GM12878 (cell line): ENCODE results near the gene ANXA3.

Experiments used
- CBX3 ChIP-seq: fragments of 200-600 bp; sonication (generic); IDR thresholded peaks from 2 replicates; pipeline ENCODE4 v1.6.1; 2016; ENCODE audit warnings: low read depth, borderline replicate concordance
- CBX5 ChIP-seq: sonication (generic); IDR thresholded peaks from 2 replicates; pipeline ENCODE4 v1.6.1; 2016; ENCODE audit warnings: low read depth, moderate library complexity, mild to moderate bottlenecking, inconsistent platforms
- CTCF ChIP-seq, 3 experiments: IDR thresholded peaks in 2 of 3; conservative IDR thresholded peaks in 1 of 3; 2 replicates each; pipeline ENCODE4 v1.5.1; 2011; ENCODE audit warnings: low read depth in 3 of 3, low read length in 3 of 3, mild to moderate bottlenecking in 3 of 3, control low read depth in 2 of 3, moderate library complexity in 2 of 3, inconsistent platforms in 1 of 3, mixed read lengths in 1 of 3; ENCODE audit not compliant: control insufficient read depth in 2 of 3, insufficient read depth in 1 of 3; ENCODE audit errors: extremely low read depth in 1 of 3
- JUNB ChIP-seq: IDR thresholded peaks from 2 replicates; pipeline ENCODE4 v1.6.1; 2016; ENCODE audit warnings: antibody characterized with exemption, mild to moderate bottlenecking
- KAT2A ChIP-seq: conservative IDR thresholded peaks from 2 replicates; pipeline ENCODE4 v1.6.1; 2011; ENCODE audit warnings: low read depth, low read length; ENCODE audit not compliant: control insufficient read depth
- NFIC ChIP-seq: IDR thresholded peaks from 2 replicates; pipeline ENCODE4 v1.6.1; 2012; ENCODE audit warnings: low read depth, mild to moderate bottlenecking, inconsistent platforms, low read length, moderate library complexity
- POLR2AphosphoS5 ChIP-seq: IDR thresholded peaks from 2 replicates; pipeline ENCODE4 v1.6.1; 2011; ENCODE audit warnings: mild to moderate bottlenecking, low read length, inconsistent platforms
- RELA ChIP-seq: fragments of 450-650 bp; IDR thresholded peaks from 2 replicates; pipeline ENCODE4 v1.8.0; 2014; ENCODE audit warnings: borderline replicate concordance; ENCODE audit not compliant: partially characterized antibody
- REST ChIP-seq: IDR thresholded peaks from 2 replicates; pipeline ENCODE4 v1.6.1; 2012; ENCODE audit warnings: mild to moderate bottlenecking, low read depth, low read length
- YY1 ChIP-seq: IDR thresholded peaks from 2 replicates; pipeline ENCODE4 v1.6.1; 2011; ENCODE audit warnings: low read depth, mild to moderate bottlenecking, low read length
- ZNF274 ChIP-seq: IDR thresholded peaks from one replicate; pipeline ENCODE4 v1.8.0; 2011; ENCODE audit not compliant: insufficient read length, insufficient read depth

- no peak for TF ChIP-seq JUNB
- TF ChIP-seq CTCF (IDR thresholded peaks at IDR 0.05 in 2 of 3, conservative IDR thresholded peaks at IDR 0.05 in 1 of 3; ENCODE audit: control insufficient read depth in 2 of 3, extremely low read depth in 1 of 3, insufficient read depth in 1 of 3, low read depth in 3 of 3, low read length in 3 of 3): no peak
- TF ChIP-seq ZNF274: no peak
- no peak for TF ChIP-seq YY1
- TF ChIP-seq POLR2AphosphoS5: no peak
- no peak for TF ChIP-seq REST
- TF ChIP-seq RELA: no peak
- no peak for TF ChIP-seq CBX3
- no peak for TF ChIP-seq CBX5
- TF ChIP-seq NFIC: no peak
- no peak for TF ChIP-seq KAT2A
Measured at GRCh38 chr4:78520808-78521226, 30.8 kb upstream of the ANXA3 start.
